HG02610 (cell line): ENCODE results near the gene ZBTB20.
A peak's percentile ranks its signal among the peaks of the same experiment; 100 is the strongest.
"Not testable (repeated sequence)": the region's sequence is repeated elsewhere in the genome, so short reads cannot be mapped to it uniquely, and the experiment has no call there.

Experiments
- ATAC-seq: cut with Tn5 transposase; IDR thresholded peaks from one replicate; pipeline ENCODE4 v1.9.1; 2021; ENCODE audit warnings: mild to moderate bottlenecking, moderate library complexity; ENCODE audit not compliant: unreplicated experiment

Gene ZBTB20

GRCh38 chr3:115148142-115148790 is 1.2 kb upstream of the ZBTB20 start:
- ATAC-seq = no peak

- ATAC-seq = peak; percentile 83
These were observed 447 bp upstream of the ZBTB20 start for GRCh38 chr3:115147329-115148141.

DNA sequence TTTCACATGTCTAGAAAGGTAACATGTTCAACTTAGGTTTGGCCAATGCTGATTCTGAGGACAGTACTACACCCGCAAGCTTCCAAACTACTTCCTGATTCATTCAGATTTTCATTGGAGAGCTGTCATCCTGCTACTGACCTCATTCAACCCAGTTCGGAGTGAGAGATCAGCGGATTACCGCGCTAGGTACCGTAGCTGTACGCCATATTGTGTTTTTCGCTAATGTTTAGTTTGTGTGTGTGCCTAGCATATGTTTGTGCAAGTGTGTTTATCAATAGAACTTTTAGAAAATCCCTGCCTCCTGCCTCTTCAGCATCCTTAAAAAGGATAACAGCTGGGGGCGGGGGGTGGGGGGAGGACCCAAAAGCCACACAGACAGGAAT is 1.1 kb downstream of the ZBTB20 start:
- peak; percentile 12 for ATAC-seq

DNA sequence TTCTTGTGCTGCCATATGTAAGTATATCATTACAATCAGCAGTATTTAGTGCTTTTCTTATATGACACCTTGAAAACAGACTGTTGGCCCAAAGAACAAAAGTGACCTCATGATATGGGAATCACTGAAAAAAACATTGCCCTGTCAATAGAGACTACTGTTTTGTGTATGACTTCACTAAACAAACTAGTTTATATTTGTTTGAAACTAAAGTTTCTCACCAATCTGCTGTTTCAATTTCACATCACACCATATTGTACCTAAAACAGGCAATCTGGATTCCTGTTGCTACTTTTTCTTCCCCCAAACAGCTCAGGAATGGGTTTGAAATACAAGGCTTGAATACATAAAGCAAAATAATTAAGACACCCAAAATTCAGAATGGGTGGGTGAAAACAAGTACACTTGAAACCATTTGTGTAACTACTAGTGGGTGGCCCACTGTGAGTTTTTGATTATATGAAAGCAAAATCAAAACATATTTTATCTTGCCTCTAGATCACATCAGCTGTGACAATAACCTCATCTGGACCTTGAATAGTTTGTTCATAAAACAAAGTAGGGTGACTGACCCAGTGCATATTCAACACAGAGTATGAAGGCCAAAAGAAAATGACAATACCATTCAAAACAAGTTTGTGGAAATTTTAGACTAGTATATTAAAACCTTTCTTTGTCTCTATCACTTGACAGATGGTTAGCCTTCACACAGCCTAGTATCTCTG is 5.9 kb downstream of the ZBTB20 start:
- ATAC-seq = peak; percentile 69

DNA sequence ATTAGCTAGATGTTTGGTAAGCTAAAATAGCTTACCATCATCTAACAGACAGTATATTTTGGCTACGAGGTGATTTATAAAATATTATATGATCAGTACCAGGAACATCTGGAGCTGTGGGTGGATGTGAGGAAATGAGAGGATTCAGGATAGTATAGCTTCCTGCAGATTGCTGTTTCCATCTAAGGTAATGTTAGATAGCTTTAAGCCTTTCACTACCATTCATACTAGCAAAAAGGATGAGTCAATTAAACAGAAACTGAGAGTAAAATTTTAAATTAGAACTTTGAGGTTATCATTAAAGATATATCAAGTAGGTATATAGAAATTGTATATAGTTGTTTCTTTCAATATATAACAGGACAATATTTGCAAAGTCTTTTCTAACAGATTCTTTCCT is 8.0 kb downstream of the ZBTB20 start:
- peak; percentile 55 for ATAC-seq

DNA sequence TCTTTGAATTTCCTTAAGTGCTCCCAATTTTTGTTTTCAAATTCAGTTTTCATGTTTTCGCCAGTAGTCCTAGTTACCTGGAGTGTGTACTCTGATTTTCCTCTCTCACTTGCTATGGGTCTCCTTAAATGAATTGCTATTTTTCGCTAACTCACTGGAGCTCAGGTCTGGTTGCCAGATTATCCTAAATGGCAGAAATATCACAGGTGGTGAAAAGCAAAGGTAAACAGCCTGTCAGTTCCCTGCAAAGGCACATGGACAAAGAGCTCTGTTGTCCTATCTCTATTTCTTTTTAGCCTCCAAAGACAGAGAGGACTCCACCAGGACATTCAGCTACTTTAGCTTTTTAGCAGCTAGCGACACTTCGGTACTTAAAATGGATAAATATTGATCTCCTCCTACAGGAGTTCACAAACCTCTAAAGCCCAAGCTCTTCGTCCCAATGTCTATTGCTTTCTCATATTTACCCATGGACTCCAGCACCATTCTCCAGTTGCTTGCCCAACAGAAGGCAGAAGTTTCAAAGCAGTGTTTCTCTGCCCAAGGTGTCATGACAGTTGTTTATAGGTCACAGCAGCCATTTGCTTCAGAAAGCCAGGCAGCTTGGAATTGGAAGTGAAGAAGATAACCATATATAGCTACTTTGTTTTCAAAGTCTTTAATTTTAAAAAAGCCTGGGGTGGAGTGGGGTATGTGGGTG is 12.3 kb downstream of the ZBTB20 start:
- no peak for ATAC-seq

- ATAC-seq = no peak
These were observed 19.9 kb downstream of the ZBTB20 start for GRCh38 chr3:115127208-115127607.

DNA sequence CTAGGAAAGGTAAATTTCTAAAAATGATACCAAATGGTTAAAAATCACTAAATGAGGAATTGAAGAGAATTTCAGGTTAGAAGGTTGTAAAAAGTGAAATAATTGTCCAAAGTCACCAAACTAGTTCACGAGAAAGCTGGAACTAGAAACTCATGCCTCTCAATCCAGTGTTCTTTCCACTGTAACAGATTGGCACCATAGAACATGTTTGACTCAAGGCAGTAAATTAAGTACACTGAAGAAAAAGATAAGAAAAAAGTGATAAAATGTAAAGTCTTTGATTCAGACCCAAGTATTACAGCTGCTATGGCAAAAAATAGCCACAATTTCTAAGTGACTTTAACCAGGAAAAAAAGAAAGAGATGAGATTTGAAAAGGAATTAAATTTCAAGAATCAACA is 26.5 kb downstream of the ZBTB20 start:
- no peak for ATAC-seq

GRCh38 chr3:115113367-115113766 is 33.7 kb downstream of the ZBTB20 start:
- ATAC-seq = no peak

DNA sequence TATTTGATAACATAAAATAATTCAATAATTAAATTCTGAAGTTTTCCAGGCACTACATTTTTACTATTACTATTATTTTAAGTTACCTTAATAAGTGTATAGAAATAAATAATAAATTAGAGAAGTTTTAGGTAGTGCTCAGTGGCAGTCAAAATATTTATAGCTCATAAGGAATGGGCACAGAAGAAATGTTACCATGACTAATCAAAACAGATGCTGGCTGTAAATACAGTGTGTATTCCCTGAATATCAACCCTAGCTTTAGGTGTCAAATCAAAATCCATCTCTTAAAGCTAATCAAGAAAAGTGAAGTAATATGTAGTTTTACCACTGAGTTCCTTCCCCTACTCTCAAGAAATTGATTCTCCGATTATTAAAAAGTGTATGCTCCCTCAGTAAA is 35.5 kb downstream of the ZBTB20 start:
- ATAC-seq = no peak

GRCh38 chr3:115110830-115111229 is 36.3 kb downstream of the ZBTB20 start:
- ATAC-seq = no peak

DNA sequence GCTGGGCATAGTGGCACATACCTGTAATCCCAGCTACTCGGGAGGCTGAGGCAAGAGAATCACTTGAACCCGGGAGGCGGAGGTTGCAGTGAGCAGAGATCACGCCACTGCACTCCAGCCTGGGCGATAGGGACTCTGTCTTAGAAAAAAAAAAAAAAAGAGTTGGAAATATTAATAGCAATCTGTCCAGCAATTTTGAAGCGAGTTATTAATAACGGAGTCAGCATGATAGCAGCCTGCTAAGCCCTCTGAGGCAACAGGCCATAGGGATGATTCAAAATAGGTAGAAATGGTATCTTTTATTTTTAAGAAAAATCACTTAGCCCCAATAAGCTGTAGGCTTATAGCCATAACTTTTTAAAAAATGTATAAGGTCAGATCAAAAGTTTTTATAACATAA is 37.0 kb downstream of the ZBTB20 start:
- not testable (repeated sequence) for ATAC-seq

DNA sequence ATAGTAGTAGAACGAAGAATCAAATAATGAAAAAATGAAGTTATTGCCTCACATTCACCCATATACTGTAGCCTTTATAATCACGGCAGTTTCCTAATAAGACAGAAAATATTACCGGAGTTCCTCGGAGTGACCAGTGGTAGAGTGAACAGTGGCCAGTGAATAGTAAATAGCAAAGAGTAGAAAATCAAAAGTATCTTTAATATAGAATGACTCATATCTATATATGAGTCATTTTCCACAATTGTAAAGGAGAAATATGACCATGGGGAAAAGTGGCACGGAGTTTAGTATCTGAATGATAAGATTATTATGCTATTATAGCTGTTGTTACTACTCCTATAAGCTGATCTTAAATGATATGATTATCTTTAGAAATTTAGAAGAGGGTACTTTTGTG is 38.5 kb downstream of the ZBTB20 start:
- no peak for ATAC-seq

- ATAC-seq = no peak
These were observed 45.0 kb downstream of the ZBTB20 start for GRCh38 chr3:115102046-115102445.

GRCh38 chr3:115100806-115101205 is 46.3 kb downstream of the ZBTB20 start:
- no peak for ATAC-seq

DNA sequence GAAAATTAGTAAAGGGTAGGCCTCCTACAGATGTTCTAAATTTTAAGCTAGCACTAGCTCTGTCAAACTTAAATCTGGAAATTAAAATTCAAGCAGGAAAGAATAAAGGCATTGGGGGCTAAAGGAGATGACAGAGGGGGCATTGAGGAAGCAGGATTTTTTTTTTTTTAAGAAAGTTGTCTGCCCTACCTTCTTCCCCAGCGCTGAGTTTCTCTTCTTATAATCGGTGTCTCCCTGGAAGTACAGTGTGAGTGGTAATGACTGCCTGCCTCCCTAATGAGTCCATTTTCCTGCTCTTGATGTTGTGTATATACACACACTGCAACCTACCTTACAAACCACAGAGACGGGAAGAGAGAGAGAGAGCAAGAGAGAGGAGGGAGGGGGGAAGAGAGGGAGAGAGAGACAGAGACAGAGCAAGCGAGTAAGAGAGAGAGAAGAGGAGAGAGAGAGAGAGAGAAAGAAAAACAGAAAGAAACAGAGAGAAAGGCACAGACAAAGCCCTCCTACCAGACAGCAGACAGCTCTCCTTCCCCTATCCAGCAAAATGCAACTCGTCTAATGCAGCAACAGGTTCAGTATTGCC is 47.0 kb downstream of the ZBTB20 start:
- peak; percentile 90 for ATAC-seq

DNA sequence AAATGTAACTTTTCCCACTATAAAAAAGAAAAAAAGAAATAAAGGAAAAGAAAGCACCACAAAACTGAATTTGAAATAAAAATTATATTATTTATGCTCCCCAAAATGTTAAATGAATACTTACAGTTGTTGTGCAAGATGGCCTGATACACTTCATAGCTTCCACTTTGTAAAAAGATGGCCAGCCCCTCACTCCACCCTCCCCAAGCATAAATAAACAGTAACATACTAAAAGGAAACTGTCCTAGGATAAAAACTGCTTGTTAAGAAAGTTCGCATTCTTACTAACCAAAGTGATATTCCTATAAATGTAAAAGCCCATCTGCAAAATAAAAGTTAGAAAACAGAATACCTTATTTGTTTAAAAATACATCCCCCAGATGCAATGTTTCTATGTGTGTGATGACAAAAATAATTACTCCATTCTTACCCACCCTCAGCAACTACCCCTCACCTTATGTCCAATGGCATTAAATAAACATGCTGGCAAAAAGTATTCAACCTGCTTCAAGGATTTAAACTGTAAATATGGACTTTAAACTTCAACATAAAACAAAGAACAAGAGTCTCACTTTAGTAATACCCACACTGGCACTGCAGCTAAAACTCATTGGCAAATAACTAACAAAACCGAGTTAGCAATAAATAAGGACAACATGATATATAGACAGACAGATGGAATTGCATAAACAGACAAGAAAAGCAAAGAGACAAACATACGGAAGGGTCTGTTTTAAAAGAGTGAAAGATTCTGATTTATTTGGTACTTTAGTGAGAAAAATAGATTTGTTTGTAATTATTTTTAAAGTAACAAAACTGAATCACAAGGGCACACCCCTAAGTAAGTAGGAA is 47.7 kb downstream of the ZBTB20 start:
- ATAC-seq = no peak

DNA sequence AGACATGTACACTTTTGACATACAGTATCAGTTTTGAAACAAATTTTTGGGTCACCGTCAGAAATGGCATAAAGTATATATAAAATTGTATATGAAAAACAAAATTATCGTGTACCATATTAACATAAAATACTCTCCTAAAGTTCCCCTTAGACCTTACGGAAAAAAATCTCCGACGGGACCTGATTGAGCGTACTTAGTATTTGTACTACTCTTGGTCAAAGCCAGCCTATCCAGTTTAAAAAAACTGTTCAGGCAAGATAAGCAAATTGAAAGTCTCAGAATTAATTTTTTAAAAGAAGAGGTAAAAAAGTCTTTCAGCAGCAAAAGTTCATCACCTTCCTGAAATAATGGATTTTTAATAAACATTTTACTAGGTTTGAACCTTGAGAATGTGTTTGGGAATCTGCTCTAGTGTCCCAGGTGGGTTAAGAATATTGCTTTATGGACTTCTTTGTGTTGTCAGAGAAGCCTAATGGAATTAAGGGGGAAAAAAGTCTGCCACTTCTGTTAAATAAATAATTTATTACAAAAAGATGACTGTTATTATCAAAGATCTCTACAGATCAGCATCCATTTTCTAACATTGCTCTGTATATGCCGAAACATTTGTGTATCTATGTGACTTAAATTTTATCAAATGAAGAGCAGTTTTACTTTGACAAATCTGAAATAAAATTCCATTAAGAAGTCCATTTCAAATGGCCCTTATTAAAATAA is 48.6 kb downstream of the ZBTB20 start:
- no peak for ATAC-seq

DNA sequence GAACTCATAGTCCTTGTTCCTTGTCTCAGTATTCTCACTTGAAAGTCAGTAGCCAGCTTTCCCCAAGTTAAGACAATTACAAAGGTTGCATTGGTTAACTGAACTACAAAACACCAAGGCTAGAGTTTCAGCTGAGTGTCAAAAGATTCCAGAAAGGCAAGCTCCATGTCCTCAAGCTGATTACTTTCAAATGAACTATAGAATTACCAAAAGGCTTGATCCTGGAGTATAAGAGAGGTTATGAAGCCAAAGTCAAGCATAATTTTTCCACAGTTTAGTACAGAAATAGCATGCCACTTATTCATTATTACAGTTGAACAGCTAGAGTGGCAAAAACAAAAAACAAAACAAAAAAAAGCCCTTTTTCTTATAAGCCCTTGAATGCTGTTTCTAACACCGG is 51.9 kb downstream of the ZBTB20 start:
- no peak for ATAC-seq
